22Rv1 (cell line): ENCODE data around the gene CCNF.

Source experiments
- ZFX ChIP-seq: fragments of 450-650 bp; IDR thresholded peaks from 2 replicates; pipeline ENCODE4 v1.6.1; 2017; ENCODE audit warnings: antibody characterized with exemption, borderline replicate concordance
- TF ChIP-seq, protein P1 (sequence below): fragments of 450-650 bp; IDR thresholded peaks from 2 replicates; pipeline ENCODE4 v1.5.1; 2017; ENCODE audit warnings: mild to moderate bottlenecking

DNA sequence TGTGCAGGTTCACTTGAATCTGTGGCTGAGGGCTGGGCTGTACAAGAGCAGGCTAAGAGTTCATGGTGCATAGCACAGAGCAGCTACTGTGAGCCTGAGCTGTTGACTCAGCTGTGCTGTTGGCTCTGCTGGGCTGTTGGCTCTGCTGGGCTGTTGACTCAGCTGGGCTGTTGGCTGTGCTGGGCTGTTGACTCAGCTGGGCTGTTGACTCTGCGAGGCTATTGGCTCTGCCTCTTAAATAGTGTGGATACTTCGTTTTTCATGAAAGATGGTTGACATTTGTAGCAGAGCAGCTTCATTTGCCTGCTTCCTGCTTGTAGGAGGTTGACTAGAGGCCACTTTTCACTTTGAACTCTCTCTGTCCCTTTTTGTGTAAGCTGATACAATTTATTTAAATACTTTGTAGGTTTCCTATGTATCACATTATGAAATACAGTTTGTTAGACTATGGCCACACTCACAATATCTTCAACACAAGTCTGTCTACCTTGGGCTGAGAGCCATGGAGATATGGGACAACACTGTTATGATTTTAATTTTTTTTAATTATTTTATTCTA is 40.3 kb upstream of the CCNF start:
- TF ChIP-seq, protein P1, sequence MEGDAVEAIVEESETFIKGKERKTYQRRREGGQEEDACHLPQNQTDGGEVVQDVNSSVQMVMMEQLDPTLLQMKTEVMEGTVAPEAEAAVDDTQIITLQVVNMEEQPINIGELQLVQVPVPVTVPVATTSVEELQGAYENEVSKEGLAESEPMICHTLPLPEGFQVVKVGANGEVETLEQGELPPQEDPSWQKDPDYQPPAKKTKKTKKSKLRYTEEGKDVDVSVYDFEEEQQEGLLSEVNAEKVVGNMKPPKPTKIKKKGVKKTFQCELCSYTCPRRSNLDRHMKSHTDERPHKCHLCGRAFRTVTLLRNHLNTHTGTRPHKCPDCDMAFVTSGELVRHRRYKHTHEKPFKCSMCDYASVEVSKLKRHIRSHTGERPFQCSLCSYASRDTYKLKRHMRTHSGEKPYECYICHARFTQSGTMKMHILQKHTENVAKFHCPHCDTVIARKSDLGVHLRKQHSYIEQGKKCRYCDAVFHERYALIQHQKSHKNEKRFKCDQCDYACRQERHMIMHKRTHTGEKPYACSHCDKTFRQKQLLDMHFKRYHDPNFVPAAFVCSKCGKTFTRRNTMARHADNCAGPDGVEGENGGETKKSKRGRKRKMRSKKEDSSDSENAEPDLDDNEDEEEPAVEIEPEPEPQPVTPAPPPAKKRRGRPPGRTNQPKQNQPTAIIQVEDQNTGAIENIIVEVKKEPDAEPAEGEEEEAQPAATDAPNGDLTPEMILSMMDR: no peak
- TF ChIP-seq ZFX: no peak
